A673 (cell line): ENCODE measurements around the gene SLIT3. TPM values are rescaled to one million over a fixed set of nuclear protein-coding genes. Genes with fewer than 3 reads are reported as not detected.

ENCODE experiments used
- BruUV-seq: library from RNA; stranded (reverse); fragments of 400-500 nt; replicated peaks from 2 replicates; lab custom pipeline; 2021; lab: Mats Ljungman, UMichigan
- CTCF ChIA-PET: fragments of 300-600 bp; sonication (Branson Sonifier 250); formaldehyde crosslinking; loops from one replicate; lab custom pipeline; 2022; ENCODE audit warnings: antibody characterized with exemption; lab: Charles Lee
- POLR2A ChIA-PET: fragments of 300-600 bp; sonication (Branson Sonifier 250); formaldehyde crosslinking; loops from one replicate; lab custom pipeline; 2022; ENCODE audit warnings: antibody characterized with exemption; ENCODE audit not compliant: low non-redundant PET; lab: Charles Lee
- DNase-seq: peaks from one replicate; pipeline ENCODE4 v3.0.0-alpha.2; 2015; ENCODE audit warnings: low spot score
- H3K27ac ChIP-seq: fragments of 200-600 bp; sonication (generic); 2 replicates; pipeline ENCODE4 v1.5.1; 2016; ENCODE audit warnings: mixed run types, low read depth, mild to moderate bottlenecking, mixed read lengths, antibody characterized with exemption, low read length; ENCODE audit not compliant: poor library complexity, severe bottlenecking
- H3K27me3 ChIP-seq: fragments of 200-600 bp; sonication (generic); replicated peaks from 2 replicates; pipeline ENCODE4 v1.6.1; 2017; ENCODE audit warnings: mixed run types, low read depth, mild to moderate bottlenecking, mixed read lengths, antibody characterized with exemption, low read length; ENCODE audit not compliant: insufficient read depth, poor library complexity
- H3K36me3 ChIP-seq: fragments of 200-600 bp; sonication (generic); 2 replicates; pipeline ENCODE4 v1.6.1; 2016; ENCODE audit warnings: mixed run types, mild to moderate bottlenecking, mixed read lengths, antibody characterized with exemption, low read length; ENCODE audit not compliant: insufficient read depth, poor library complexity, severe bottlenecking
- H3K4me1 ChIP-seq: fragments of 200-600 bp; sonication (generic); 2 replicates; pipeline ENCODE4 v1.6.1; 2017; ENCODE audit warnings: mixed run types, mild to moderate bottlenecking, mixed read lengths, antibody characterized with exemption, low read length; ENCODE audit not compliant: insufficient read depth, poor library complexity, severe bottlenecking
- H3K4me3 ChIP-seq: fragments of 200-600 bp; sonication (generic); 2 replicates; pipeline ENCODE4 v1.5.1; 2016; ENCODE audit warnings: low read depth, mixed run types, mild to moderate bottlenecking, mixed read lengths, low read length; ENCODE audit not compliant: poor library complexity, severe bottlenecking
- H3K9me3 ChIP-seq: fragments of 200-600 bp; sonication (generic); 2 replicates; pipeline ENCODE4 v1.6.1; 2016; ENCODE audit warnings: mixed run types, low read depth, mild to moderate bottlenecking, mixed read lengths, antibody characterized with exemption, low read length; ENCODE audit not compliant: poor library complexity, severe bottlenecking
- CTCF ChIP-seq: fragments of 300-800, 200-600 bp; sonication (generic); conservative IDR thresholded peaks from 2 replicates; pipeline ENCODE4 v1.5.1; 2017; ENCODE audit warnings: low read depth, mild to moderate bottlenecking, antibody characterized with exemption, low read length, moderate library complexity, mixed read lengths
- EZH2 ChIP-seq: fragments of 200-600 bp; sonication (generic); IDR thresholded peaks from 2 replicates; pipeline ENCODE4 v1.6.1; 2017; ENCODE audit warnings: borderline replicate concordance, low read depth, mild to moderate bottlenecking, mixed read lengths, antibody characterized with exemption, low read length; ENCODE audit not compliant: poor library complexity, severe bottlenecking
- intact Hi-C: fragments of 100-400 bp; cut with micrococcal nuclease; formaldehyde crosslinking; loops from one replicate; pipeline ENCODE4 v1.10.0; 2022; ENCODE audit not compliant: unreplicated experiment
- total RNA-seq: library from RNA; stranded (reverse); gene quantifications from 2 replicates; pipeline ENCODE4 v1.2.3, GENCODE V29; 2021

SLIT3 gene
- total RNA-seq, 1 experiment from 2014 or later: not detected

GRCh38 chr5:169088028-169088725, 212.8 kb downstream of the SLIT3 start:
- Histone ChIP-seq H3K27me3 (no peaks in the 10 kb centered on the region), H3K4me3 (no peak overlapping the region), H3K36me3 (no peaks in the 10 kb centered on the region), H3K4me1 (no peaks in the 10 kb centered on the region), H3K9me3 (no peaks in the 10 kb centered on the region), H3K27ac (no peak overlapping the region)
- intact Hi-C loops: no loop called here
- ChIA-PET CTCF (no interaction called here), POLR2A (no interaction called here)
- no TSS peak for BruUV-seq
- DNase-seq: no peak
- no peak for TF ChIP-seq EZH2
- no peak for TF ChIP-seq CTCF

GRCh38 chr5:169085636-169086035, 215.3 kb downstream of the SLIT3 start:
- H3K4me3 ChIP-seq: no peak overlapping the region

GRCh38 chr5:169085212-169085611, 215.7 kb downstream of the SLIT3 start:
- no peak overlapping the region for H3K4me3 ChIP-seq
- intact Hi-C loops: no loop called here
- CTCF ChIA-PET: no interaction called here

More at GRCh38 chr5:169085636-169086035, 215.3 kb downstream of the SLIT3 start:
- Histone ChIP-seq H3K9me3 (no peaks in the 10 kb centered on the region), H3K27ac (no peak overlapping the region), H3K4me1 (no peaks in the 10 kb centered on the region), H3K36me3 (no peaks in the 10 kb centered on the region), H3K27me3 (no peaks in the 10 kb centered on the region)
- BruUV-seq: no TSS peak
- POLR2A ChIA-PET: no interaction called here
- no peak for DNase-seq
- intact Hi-C loops: no loop called here
- CTCF ChIA-PET: no interaction called here
- TF ChIP-seq EZH2: no peak

More at GRCh38 chr5:169085212-169085611, 215.7 kb downstream of the SLIT3 start:
- DNase-seq: no peak
- no peak overlapping the region for H3K27ac ChIP-seq
- TF ChIP-seq CTCF: no peak
- no peak for TF ChIP-seq EZH2
- no peaks in the 10 kb centered on the region for H3K27me3 ChIP-seq
- POLR2A ChIA-PET: no interaction called here
- H3K4me1 ChIP-seq: no peaks in the 10 kb centered on the region
- no peaks in the 10 kb centered on the region for H3K9me3 ChIP-seq
- no TSS peak for BruUV-seq
- no peaks in the 10 kb centered on the region for H3K36me3 ChIP-seq
